ENCODE results near the gene SHLD2. TPM values are rescaled to one million over a fixed set of nuclear protein-coding genes. Genes with fewer than 3 reads are reported as not detected.

Gene SHLD2
- polyA plus RNA-seq, 3 donors = 10.2 to 16.3 (median 16.2) TPM

GRCh38 chr10:87054373-87055295, 40.4 kb upstream of the SHLD2 start:
- H4K20me1 ChIP-seq (ENCODE audit: insufficient read depth, low read length) = peaks cover 25% of the 10 kb centered on the region
- H2AFZ ChIP-seq (ENCODE audit: insufficient read depth, low read depth, low read length, poor library complexity, severe bottlenecking) = no peak overlapping the region
- H3K27ac Mint-ChIP-seq = no peak overlapping the region
- WGBS (ENCODE audit: insufficient coverage) = 11% methylated on average over 7 of the region's 7 CpGs
- peak overlapping the region; percentile 7 for H3K9ac ChIP-seq (ENCODE audit: insufficient read depth, low read length, poor library complexity, severe bottlenecking)
- no peaks in the 10 kb centered on the region for H3K9me3 Mint-ChIP-seq
- H3K79me2 ChIP-seq (ENCODE audit: insufficient read depth, low read length) = no peaks in the 10 kb centered on the region
- H3K4me2 ChIP-seq (replicated peaks; ENCODE audit: extremely low read depth, low read length, poor library complexity, severe bottlenecking) = no peak overlapping the region
- no peaks in the 10 kb centered on the region for H3K27me3 Mint-ChIP-seq (ENCODE audit: low read depth in 3 of 3)
- H3K27me3 ChIP-seq (ENCODE audit: control insufficient read depth in 2 of 2, insufficient read depth in 2 of 2, low read length in 2 of 2) = no peaks in the 10 kb centered on the region
- peaks cover 80 to 96% of the 10 kb centered on the region in 2 donors for H3K36me3 ChIP-seq (replicated peaks in 1 of 2; ENCODE audit: control insufficient read depth in 1 of 2, insufficient read depth in 2 of 2, low read length in 2 of 2)
- intact Hi-C loops (cut with micrococcal nuclease) = no loop called here
- no peaks in the 10 kb centered on the region for H3K9me3 ChIP-seq (replicated peaks in 1 of 2; ENCODE audit: control insufficient read depth in 1 of 2, insufficient read depth in 1 of 2, low read length in 2 of 2)
- H3K4me1 Mint-ChIP-seq = no peaks in the 10 kb centered on the region
- no peak overlapping the region for H3K4me3 ChIP-seq (replicated peaks in 1 of 3; ENCODE audit: low read depth in 2 of 3, low read length in 3 of 3)
- H3K27ac ChIP-seq (ENCODE audit: low read depth in 1 of 2, low read length in 2 of 2) = peak overlapping the region; percentile 0 to 67
- no peak overlapping the region for H3K4me3 Mint-ChIP-seq
- peaks cover 58 to 68% of the 10 kb centered on the region in 2 donors for H3K36me3 Mint-ChIP-seq
- TF ChIP-seq CTCF (IDR thresholded peaks at IDR 0.05) = peak; percentile 45
- peaks cover 13 to 15% of the 10 kb centered on the region in 2 donors for H3K4me1 ChIP-seq (ENCODE audit: control insufficient read depth in 1 of 2, insufficient read depth in 2 of 2, low read length in 2 of 2)
- DNase-seq = peak; percentile 38 to 68 (median 60)

- H3K27ac Mint-ChIP-seq = no peak overlapping the region
- H3K9me3 ChIP-seq (replicated peaks in 1 of 2; ENCODE audit: control insufficient read depth in 1 of 2, insufficient read depth in 1 of 2, low read length in 2 of 2) = no peaks in the 10 kb centered on the region
- H3K4me3 Mint-ChIP-seq = no peak overlapping the region
- H3K27ac ChIP-seq (ENCODE audit: low read depth in 1 of 2, low read length in 2 of 2) = no peak overlapping the region
- TF ChIP-seq CTCF (IDR thresholded peaks at IDR 0.05) = no peak
- peaks cover 13 to 15% of the 10 kb centered on the region in 2 donors for H3K4me1 ChIP-seq (ENCODE audit: control insufficient read depth in 1 of 2, insufficient read depth in 2 of 2, low read length in 2 of 2)
- DNase-seq = no peak
- H3K27me3 Mint-ChIP-seq (ENCODE audit: low read depth in 3 of 3) = no peaks in the 10 kb centered on the region
- peaks cover 81 to 96% of the 10 kb centered on the region in 2 donors for H3K36me3 ChIP-seq (replicated peaks in 1 of 2; ENCODE audit: control insufficient read depth in 1 of 2, insufficient read depth in 2 of 2, low read length in 2 of 2)
- no peaks in the 10 kb centered on the region for H3K27me3 ChIP-seq (ENCODE audit: control insufficient read depth in 2 of 2, insufficient read depth in 2 of 2, low read length in 2 of 2)
- H3K79me2 ChIP-seq (ENCODE audit: insufficient read depth, low read length) = no peaks in the 10 kb centered on the region
- no peak overlapping the region for H3K4me3 ChIP-seq (replicated peaks in 1 of 3; ENCODE audit: low read depth in 2 of 3, low read length in 3 of 3)
- H3K9me3 Mint-ChIP-seq = no peaks in the 10 kb centered on the region
- intact Hi-C loops (cut with micrococcal nuclease) = no loop called here
- peaks cover 29% of the 10 kb centered on the region for H4K20me1 ChIP-seq (ENCODE audit: insufficient read depth, low read length)
- no peak overlapping the region for H3K4me2 ChIP-seq (replicated peaks; ENCODE audit: extremely low read depth, low read length, poor library complexity, severe bottlenecking)
- no CpG with 5 or more reads among the region's 1 CpG for WGBS (ENCODE audit: insufficient coverage)
- H2AFZ ChIP-seq (ENCODE audit: insufficient read depth, low read depth, low read length, poor library complexity, severe bottlenecking) = no peak overlapping the region
- no peak overlapping the region for H3K9ac ChIP-seq (ENCODE audit: insufficient read depth, low read length, poor library complexity, severe bottlenecking)
- no peaks in the 10 kb centered on the region for H3K4me1 Mint-ChIP-seq
- peaks cover 61 to 72% of the 10 kb centered on the region in 2 donors for H3K36me3 Mint-ChIP-seq
Observed at GRCh38 chr10:87058171-87058570, 36.8 kb upstream of the SHLD2 start.

All from CD14-positive monocyte (primary cell).